Skeletal muscle cell (primary cell): ENCODE measurements around the gene YIF1B.

ENCODE experiments used
- DNase-seq: peaks from one replicate; pipeline ENCODE4 v3.0.0-alpha.2; 2010; ENCODE audit warnings: low read depth
- H3K4me3 ChIP-seq: 2 replicates; pipeline ENCODE4 v1.5.1; 2011; ENCODE audit warnings: low read depth, mild to moderate bottlenecking, control low read depth, low read length, moderate library complexity

Gene YIF1B

DNA sequence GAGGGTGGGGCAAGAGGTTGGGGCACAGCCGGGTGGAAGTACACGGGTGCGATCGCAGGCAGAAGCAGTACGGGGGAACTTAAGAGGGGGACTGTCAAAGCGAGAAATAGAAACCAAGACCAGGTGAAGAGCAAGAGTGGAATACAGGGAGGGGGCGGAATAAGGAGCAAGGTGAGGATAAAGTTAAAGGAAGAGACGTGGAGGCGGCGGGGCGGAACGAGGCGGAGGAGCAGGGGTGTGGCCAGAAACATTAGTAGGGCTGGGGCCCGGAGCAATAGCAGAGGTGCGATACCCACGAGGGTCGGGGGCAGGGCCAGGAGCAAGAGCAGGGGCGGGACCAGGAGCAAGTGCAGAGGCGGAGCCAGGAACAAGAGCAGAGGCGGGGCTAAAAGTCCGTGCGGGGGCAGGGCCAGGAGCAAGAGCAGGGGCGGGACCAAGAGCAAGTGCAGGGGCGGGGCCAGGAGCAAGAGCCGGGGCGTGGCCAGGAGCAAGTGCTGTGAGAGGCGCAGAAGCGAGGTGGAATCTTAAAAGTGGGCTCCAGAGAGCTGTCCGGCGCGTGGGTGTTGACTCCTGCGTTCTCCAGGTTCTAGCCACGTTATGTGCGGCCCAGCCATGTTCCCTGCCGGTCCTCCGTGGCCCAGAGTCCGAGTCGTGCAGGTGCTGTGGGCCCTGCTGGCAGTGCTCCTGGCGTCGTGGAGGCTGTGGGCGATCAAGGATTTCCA, 21.1 kb upstream of the YIF1B start:
- DNase-seq, result peak; percentile 39

DNA sequence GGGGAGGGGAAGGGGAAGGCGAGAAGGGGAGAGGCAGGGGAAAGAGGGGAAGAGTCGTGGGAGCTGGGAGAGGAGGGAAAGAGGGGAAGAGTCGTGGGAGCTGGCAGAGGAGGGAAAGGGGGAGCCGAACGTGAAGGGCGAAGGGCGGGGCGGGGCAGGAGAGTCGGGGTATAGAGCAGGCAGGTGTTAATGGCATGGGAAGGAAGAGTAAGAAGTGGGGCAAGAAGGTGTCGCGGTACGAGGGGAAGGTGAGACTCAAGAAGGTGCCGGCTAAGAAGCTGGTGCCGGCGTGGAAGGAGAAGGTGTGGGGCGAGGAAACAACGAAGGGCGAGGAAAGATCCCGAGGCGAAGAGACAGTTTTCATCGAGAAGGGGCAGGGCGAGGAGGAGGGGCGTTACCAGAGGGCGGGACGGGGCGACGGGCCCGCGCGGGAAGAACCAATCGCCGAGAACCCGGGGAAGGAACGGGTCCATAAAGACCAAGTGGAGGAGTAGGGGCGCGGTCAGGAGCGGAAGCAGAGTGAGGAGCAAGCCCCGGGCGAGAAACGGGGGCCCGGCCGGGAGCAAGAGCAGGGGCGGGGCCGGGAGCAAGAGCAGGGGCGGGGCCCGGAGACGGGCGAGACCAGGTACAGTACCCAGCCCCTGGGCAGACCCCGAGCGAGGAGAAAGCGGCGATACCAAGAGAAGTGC, 20.3 kb upstream of the YIF1B start:
- peak; percentile 78 for DNase-seq
- H3K4me3 ChIP-seq, result peak overlapping the region; percentile 88

More for the DNA sequence above, 21.1 kb upstream of the YIF1B start:
- peak overlapping the region; percentile 88 for H3K4me3 ChIP-seq

DNA sequence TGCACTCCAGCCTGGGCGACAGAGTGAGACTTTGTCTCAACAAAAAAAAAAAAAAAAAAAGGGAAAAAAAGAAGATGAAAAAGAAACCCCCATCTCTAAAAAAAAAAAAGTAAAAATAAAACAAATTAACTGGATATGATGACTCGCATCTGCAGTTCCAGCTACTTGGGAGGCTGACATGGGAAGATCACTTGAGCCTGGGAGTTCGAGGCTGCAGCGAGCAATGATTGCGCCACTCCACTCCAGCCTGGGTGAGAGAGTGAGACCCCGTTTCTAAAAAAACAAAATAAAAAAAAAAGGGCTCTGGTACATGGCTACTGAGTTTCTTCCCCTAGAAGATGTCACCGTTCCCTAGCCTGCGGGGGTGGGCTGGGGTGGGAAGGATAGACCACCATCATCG, 17.5 kb upstream of the YIF1B start:
- H3K4me3 ChIP-seq, result no peak overlapping the region
- no peak for DNase-seq

DNA sequence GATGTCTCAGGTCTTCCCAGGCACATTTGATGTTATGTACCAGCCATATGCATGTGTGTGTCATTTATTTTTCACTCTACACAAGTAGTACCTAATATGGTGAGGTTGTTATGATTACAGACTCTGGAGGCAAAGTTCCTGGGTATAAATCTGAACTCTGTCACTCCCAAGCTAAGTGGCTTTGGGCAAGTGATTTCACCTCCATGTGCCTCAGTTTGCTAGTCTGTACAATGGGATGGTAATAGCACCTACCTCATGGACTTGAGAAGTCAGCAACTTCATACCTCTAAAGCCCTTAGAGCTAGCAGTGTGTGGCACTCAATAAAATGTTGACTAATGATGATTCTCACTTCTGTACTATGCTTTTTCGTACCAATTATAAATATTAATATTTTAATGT, 16.0 kb upstream of the YIF1B start:
- DNase-seq, result no peak
- no peak overlapping the region for H3K4me3 ChIP-seq

DNA sequence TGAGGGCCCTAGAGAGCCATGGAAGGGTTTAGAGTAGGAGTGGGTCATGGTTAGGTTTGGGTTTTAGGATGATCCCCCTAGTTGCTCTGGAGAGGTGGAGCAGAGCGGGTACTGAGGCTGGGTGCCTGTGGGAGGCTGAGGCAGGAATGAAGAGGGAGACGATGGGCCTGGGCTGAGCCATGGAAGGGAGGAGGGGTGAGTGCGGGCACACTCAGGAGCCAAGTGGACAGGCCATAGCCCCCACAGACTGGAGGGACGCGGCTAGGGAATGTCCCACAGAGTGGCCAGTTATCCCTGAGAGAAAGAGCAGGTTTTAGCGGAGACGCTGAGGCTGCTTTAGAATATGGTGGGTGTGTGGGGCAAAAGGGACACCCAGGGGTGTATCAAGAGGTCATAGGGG, 13.9 kb upstream of the YIF1B start:
- no peak overlapping the region for H3K4me3 ChIP-seq
- DNase-seq, result no peak

DNA sequence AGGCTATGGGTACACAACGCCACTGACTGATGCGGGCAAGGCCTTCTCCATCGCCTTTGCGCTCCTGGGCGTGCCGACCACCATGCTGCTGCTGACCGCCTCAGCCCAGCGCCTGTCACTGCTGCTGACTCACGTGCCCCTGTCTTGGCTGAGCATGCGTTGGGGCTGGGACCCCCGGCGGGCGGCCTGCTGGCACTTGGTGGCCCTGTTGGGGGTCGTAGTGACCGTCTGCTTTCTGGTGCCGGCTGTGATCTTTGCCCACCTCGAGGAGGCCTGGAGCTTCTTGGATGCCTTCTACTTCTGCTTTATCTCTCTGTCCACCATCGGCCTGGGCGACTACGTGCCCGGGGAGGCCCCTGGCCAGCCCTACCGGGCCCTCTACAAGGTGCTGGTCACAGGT, 10.8 kb upstream of the YIF1B start:
- DNase-seq, result no peak
- H3K4me3 ChIP-seq, result no peak overlapping the region

DNA sequence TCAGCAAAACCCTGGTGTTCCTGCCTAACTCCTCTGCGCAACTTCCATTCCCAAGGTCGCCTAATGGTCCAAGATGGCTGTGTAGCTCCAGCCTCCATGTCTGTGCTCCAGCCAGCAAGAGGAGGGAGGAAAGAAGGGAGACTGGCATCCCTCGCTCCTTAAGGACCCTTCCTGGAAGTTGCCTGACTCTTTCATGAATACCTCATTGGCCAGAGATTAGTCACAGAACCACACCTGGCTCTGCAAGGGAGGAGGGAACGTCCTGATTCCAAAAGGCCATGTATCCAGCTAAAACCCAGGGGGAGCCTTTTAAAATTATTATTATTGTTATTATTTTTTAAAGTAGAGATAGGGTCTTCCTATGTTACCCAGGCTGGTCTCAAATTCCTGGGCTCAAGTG, 8.7 kb upstream of the YIF1B start:
- no peak for DNase-seq
- no peak overlapping the region for H3K4me3 ChIP-seq

DNA sequence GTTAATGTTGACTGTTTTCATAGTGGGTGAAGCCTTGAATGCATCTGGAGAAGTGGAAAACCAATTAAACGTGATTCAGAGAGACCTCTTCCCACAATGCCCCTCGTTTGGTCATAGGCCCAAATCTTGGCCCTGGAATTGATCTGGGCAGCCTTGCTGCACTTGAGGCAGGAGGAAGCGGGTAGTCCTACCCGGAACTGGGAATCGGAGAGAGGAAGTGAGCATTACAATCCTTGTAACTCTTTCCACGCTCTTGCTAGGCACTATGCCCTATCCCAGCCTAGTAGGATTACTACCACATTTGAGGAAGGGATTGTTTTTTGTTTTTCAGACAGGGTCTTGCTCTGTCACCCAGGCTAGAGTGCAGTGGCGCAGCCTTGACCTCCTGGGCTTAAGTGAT, 7.5 kb upstream of the YIF1B start:
- DNase-seq, result no peak

DNA sequence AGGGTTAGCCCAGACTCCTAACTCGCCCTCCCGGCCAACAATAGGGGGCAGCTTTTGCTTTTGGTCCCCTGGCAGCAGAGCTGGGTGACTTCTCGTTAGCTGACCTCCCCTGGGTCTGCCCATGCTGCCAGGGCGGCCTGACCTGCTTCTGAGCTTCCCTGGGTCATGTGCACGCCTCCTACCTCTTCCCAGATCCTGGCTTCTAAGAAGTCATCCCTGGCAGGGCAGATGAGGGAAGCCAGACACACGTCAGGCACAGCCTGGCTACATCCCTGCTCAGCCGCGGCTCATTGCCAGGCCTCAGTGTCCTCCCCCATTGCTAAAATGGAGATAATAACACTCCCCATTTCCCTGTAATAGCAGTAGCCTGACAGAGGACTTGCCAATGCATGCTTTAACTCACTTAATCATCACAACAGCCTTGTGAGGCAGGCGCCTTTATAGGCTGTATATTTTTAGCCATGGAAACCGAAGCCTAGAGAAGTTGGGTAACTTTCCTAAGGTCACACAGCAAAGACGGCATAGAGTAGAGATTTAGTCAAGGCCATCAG, 6.0 kb upstream of the YIF1B start:
- H3K4me3 ChIP-seq, result no peak overlapping the region

More for the DNA sequence above, 7.5 kb upstream of the YIF1B start:
- no peak overlapping the region for H3K4me3 ChIP-seq

DNA sequence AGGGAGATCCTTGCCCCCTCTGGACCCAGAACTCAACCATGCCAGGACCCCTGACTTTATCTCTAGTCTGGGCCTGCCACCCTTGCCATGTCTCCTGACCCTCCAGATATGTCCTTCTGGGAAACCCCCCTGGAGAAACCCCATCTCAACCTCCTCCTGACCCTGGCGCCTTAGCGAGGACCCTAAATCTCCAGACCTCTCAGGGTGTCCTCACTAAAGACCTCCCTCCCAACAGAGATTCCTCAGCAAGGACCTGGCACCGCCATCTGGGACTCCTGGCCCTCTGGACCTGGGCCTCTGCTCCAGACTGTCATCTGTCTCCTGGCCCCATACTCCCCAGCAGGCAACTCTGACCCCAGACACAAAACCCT, 5.2 kb upstream of the YIF1B start:
- no peak for DNase-seq

More for the DNA sequence above, 6.0 kb upstream of the YIF1B start:
- DNase-seq, result no peak

DNA sequence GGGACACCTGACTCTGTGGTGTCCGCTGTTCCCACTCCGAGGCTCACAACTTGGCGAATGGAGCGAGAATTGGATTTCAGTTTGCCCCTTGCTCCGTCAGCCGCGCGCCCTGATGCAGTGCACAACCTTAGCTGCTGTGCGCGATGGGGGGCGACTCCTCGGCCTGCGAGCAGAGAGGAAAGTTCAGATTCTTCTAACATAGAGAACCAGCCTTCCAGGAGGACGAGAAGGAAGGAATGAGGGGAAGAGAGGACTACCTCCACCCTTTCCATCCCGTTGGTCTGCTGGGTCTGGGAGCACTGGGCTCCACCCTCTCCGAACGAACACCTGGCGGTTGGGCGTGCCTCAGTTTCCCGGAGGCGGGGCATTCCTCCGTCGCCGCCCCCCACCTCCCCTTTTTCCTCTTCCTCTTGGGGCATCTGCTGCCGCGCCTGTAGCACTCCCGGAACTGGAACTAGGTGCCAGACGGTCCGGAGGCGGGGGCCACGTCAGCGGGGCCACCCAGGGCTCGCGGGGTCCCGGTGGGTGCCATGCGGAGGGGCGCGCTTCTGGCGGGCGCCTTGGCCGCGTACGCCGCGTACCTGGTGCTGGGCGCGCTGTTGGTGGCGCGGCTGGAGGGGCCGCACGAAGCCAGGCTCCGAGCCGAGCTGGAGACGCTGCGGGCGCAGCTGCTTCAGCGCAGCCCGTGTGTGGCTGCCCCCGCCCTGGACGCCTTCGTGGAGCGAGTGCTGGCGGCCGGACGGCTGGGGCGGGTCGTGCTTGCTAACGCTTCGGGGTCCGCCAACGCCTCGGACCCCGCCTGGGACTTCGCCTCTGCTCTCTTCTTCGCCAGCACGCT, 3.9 kb upstream of the YIF1B start, which contains the start of gene KCNK6:
Gene KCNK6 (plus strand): TSS at position 425 of the 838 bp plus-strand sequence. CDS start 106 bp downstream, at position 531.
- DNase-seq, result no peak
- H3K4me3 ChIP-seq, result peak within 1 kb of the TSS; percentile 56

More for the DNA sequence above, 5.2 kb upstream of the YIF1B start:
- H3K4me3 ChIP-seq, result no peak overlapping the region

DNA sequence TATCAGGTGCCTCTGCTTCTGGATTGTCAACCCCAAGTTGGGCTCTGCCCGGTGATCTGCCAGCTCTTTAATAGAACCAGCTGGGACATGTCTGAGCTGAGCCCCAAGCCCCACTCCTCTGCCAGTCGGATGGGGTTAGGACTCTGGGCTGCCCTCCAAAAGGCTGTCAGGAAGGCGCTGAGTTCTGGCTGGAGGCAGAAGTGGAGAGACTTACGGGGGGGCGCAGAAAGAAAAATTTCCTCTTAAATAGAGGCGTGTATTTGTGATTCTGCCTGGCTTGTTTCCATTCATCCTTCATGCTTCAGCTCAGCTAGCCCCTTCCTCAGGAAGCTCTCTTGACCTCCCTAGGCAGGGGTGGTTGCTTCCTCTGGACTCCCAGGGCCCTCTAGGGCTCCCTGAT, 2.9 kb upstream of the YIF1B start:
- DNase-seq, result no peak
- H3K4me3 ChIP-seq, result no peak overlapping the region

DNA sequence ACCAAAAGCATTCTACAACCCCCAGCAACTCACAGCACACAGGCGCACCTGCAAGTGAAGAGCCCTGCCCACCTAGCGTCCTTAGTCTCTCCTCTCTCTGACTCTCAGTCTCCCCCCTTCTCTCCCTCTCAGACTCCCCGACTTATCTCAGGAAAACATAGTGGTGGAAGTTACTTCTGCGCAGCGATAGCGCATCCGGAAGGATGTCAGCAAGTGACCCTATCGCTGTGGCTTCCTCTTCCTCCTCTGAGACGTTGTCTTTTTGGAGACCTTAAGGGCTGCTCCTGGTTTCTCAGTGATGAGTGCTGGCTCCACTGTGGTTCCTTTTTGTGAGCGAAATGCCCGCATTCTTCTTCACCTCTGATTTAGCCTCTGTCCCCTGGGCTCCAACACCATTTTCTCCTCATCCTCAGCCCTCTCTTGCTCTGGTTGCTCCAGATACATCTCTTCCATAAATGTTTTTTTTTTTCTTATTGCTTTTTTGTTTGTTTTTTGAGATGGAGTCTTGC, 1.4 kb upstream of the YIF1B start:
- H3K4me3 ChIP-seq, result no peak overlapping the region
- no peak for DNase-seq

DNA sequence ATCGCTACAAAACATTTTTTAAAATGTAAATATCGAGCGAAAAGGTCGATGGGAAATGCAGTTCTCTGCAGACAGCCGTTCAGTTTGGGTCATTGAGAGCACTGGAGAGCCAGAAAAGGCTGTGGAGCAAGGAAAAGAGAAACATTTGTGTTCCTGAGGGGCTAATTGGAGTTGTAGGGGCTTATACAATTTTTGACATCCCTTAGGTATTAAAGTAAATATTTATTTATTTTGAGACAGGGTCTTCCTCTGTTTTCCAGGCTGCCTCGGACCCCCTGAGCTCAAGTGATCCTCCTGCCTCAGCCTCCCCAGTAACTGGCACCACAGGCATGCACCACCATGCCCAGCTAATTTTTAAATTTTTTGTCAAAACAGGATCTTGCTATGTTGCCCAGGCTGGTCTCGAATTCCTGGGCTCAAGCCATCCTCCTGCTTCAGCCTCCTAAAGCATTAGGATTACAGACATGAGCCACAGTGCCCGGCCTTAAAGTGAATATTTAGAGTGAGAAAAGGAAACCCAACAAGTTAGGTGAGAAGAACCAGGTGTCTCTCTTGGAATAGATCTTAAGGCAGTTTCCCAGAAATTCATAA, 825 bp upstream of the YIF1B start:
- H3K4me3 ChIP-seq, result peak overlapping the region; percentile 40
- no peak for DNase-seq

DNA sequence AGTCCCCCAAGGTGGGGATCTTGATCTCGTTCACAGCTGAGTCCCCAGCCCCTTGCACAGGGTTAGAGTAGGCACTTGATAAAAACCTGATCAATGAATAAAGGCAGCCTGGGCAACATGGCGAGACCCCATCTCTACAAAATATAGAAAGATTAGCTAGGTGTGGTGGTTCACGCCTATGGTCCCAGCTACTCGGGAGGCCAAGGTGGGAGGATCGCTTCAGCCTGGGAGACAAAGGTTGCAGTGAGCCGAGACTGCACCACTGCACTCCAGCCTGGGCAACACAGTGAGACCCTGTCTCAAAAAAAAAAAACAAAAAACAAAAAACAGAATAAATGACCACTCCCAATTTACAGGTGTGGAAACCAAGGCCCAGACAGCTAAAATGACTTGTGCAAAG, 4.8 kb downstream of the YIF1B start:
- no peak overlapping the region for H3K4me3 ChIP-seq
- DNase-seq, result no peak

DNA sequence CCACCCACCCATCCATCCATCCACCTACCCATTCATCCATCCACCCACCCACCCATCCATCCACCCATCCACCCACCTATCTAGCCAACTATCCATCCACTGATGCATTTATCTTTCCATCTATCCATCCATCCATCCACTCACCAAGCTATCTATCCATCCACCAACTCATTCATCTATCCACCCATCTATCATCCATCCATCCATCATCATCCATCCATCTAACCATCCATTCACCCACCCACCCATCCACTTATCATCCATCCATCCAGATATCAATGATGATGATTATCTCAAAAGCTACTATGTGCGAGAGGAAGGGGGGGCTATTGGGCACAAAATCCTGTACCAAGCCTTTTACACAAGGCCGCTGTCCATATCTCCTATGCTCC, 5.5 kb downstream of the YIF1B start:
- H3K4me3 ChIP-seq, result no peak overlapping the region
- DNase-seq, result no peak

DNA sequence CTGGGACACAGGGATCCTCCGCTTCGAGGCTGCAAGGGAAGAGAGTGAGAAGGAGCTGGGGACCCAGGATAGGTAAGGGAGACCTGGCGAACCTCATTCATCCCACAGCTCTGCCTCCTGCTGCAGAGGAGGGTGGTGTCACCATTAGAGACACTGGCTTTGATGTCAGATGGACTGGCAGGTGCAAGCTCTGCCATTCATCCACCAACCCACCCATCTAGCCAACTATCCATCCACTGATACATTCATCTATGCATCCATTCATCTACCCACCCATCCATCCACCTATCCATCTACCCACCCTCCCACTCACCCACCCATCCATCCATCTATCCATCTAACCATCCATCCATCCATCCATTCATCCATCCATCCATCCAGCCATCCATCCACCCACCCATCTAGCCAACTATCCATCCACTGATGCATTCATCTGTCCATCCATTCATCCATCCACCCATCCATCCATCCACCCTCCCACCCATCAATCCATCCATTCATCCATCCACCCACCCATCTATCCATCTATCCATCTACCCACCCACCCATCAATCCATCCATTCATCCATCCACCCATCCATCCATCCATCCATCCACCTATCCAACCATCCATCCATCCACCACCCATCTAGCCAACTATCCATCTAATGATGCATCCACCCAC, 6.0 kb downstream of the YIF1B start:
- H3K4me3 ChIP-seq, result no peak overlapping the region
- DNase-seq, result no peak

DNA sequence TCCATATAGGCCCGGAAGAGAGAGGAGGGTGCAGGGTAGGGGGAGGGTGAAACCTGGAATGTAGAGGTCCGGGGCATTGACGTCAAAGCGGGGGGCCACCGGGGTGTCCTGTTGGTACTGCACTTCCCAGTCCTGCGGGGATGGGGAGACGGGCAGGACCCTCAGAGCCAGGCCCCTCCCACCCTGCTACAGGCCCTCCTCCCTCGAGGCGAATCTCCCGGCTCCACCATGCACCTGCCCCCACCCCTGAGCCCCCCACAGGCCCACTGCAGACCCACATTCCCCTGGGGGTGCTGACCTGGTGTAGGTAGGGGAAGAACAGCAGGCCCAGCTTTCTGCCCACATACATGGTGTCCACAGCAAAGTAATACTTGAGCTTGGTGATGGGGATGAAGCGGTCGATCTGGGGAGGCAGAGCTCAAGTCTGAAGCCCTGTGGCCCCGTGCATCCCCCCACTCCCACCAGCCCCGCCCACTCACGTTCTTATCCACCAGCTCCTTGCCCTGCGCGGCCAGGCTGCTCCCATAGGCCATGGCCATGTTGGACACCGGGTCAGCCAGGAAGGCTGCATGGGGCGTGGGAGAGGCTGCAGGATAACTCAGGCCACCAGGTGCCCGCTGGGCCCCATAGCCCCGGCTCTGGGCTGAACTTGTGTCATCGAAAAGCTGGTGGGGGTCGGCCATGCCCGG, 6.7 kb downstream of the YIF1B start:
- no peak overlapping the region for H3K4me3 ChIP-seq
- DNase-seq, result no peak
